G401 (cell line): ENCODE data around the gene AKAP13. TPM values are rescaled to one million over a fixed set of nuclear protein-coding genes. Genes with fewer than 3 reads are reported as not detected.

Experiments
- DNase-seq: peaks from one replicate; pipeline ENCODE4 v3.0.0-alpha.2; 2015; ENCODE audit warnings: low spot score
- in situ Hi-C: cut with HindIII; loops from 2 replicates; pipeline ENCODE4 v1.10.0; 2016; ENCODE audit warnings: low sequenced_read_pairs, mixed read lengths
- total RNA-seq: library from RNA; depleted of rRNA; stranded (reverse); fragments of >200 nt; shearing (Covaris generic); gene quantifications from 2 replicates; pipeline ENCODE4 v1.2.3, GENCODE V29; 2014

The AKAP13 gene
- total RNA-seq, 1 experiment from 2014 or later, result 39.2 TPM

- in situ Hi-C loops, result no loop called here
- DNase-seq, result no peak
Observed at GRCh38 chr15:85541744-85542143, 161.3 kb downstream of the AKAP13 start.

- DNase-seq, result no peak
- in situ Hi-C loops, result no loop called here
Observed at GRCh38 chr15:85542488-85542887, 162.1 kb downstream of the AKAP13 start.

- DNase-seq, result no peak
- in situ Hi-C loops, result no loop called here
Observed at GRCh38 chr15:85542895-85543331, 162.5 kb downstream of the AKAP13 start.

- in situ Hi-C loops, result no loop called here
- DNase-seq, result no peak
Observed at GRCh38 chr15:85543741-85544155, 163.3 kb downstream of the AKAP13 start.

GRCh38 chr15:85545185-85545584 is 164.8 kb downstream of the AKAP13 start:
- in situ Hi-C loops, result no loop called here
- DNase-seq, result no peak

- DNase-seq, result no peak
- in situ Hi-C loops, result no loop called here
Observed at GRCh38 chr15:85545752-85546151, 165.3 kb downstream of the AKAP13 start.

GRCh38 chr15:85547386-85547785 is 167.0 kb downstream of the AKAP13 start:
- in situ Hi-C loops, result no loop called here
- DNase-seq, result no peak

- in situ Hi-C loops, result no loop called here
- DNase-seq, result no peak
Observed at GRCh38 chr15:85550283-85550682, 169.9 kb downstream of the AKAP13 start.

- no peak for DNase-seq
- in situ Hi-C loops, result no loop called here
Observed at GRCh38 chr15:85551221-85551832, 170.9 kb downstream of the AKAP13 start.

- DNase-seq, result no peak
- in situ Hi-C loops, result no loop called here
Observed at GRCh38 chr15:85554852-85555521, 174.6 kb downstream of the AKAP13 start.

- in situ Hi-C loops, result no loop called here
- DNase-seq, result no peak
Observed at GRCh38 chr15:85555875-85556617, 175.6 kb downstream of the AKAP13 start.

- in situ Hi-C loops, result no loop called here
Observed at GRCh38 chr15:85556618-85556895, 176.2 kb downstream of the AKAP13 start.

GRCh38 chr15:85557385-85557784 is 177.0 kb downstream of the AKAP13 start:
- DNase-seq, result no peak
- in situ Hi-C loops, result no loop called here

More at GRCh38 chr15:85556618-85556895, 176.2 kb downstream of the AKAP13 start:
- DNase-seq, result no peak

- in situ Hi-C loops, result no loop called here
- no peak for DNase-seq
Observed at GRCh38 chr15:85558848-85559247, 178.4 kb downstream of the AKAP13 start.

- DNase-seq, result no peak
- in situ Hi-C loops, result no loop called here
Observed at GRCh38 chr15:85559530-85559929, 179.1 kb downstream of the AKAP13 start.

GRCh38 chr15:85562824-85563223 is 182.4 kb downstream of the AKAP13 start:
- no peak for DNase-seq
- in situ Hi-C loops, result no loop called here

GRCh38 chr15:85563328-85563727 is 182.9 kb downstream of the AKAP13 start:
- in situ Hi-C loops, result no loop called here
- no peak for DNase-seq

- DNase-seq, result no peak
- in situ Hi-C loops, result no loop called here
Observed at GRCh38 chr15:85563731-85564130, 183.3 kb downstream of the AKAP13 start.

GRCh38 chr15:85564686-85565085 is 184.3 kb downstream of the AKAP13 start:
- no peak for DNase-seq

GRCh38 chr15:85568261-85568808 is 187.9 kb downstream of the AKAP13 start:
- DNase-seq, result no peak
- in situ Hi-C loops, result no loop called here

More at GRCh38 chr15:85564686-85565085, 184.3 kb downstream of the AKAP13 start:
- in situ Hi-C loops, result no loop called here
